Mammary epithelial cell (primary cell): ENCODE measurements around the gene AHSG.

Experiments used
- CTCF ChIP-seq, 2 donors: IDR thresholded peaks in 1 of 2; conservative IDR thresholded peaks in 1 of 2; 2 replicates each; pipeline ENCODE4 v1.5.1; 2011 to 2012; ENCODE audit warnings: inconsistent platforms in 2 of 2, low read length in 2 of 2, mild to moderate bottlenecking in 2 of 2, control low read depth in 1 of 2, low read depth in 1 of 2; ENCODE audit not compliant: insufficient read depth in 1 of 2; ENCODE audit errors: extremely low read depth in 1 of 2
- EZH2 ChIP-seq: IDR thresholded peaks from 2 replicates; pipeline ENCODE4 v1.6.1; 2012; ENCODE audit warnings: low read length, inconsistent platforms, borderline replicate concordance

DNA sequence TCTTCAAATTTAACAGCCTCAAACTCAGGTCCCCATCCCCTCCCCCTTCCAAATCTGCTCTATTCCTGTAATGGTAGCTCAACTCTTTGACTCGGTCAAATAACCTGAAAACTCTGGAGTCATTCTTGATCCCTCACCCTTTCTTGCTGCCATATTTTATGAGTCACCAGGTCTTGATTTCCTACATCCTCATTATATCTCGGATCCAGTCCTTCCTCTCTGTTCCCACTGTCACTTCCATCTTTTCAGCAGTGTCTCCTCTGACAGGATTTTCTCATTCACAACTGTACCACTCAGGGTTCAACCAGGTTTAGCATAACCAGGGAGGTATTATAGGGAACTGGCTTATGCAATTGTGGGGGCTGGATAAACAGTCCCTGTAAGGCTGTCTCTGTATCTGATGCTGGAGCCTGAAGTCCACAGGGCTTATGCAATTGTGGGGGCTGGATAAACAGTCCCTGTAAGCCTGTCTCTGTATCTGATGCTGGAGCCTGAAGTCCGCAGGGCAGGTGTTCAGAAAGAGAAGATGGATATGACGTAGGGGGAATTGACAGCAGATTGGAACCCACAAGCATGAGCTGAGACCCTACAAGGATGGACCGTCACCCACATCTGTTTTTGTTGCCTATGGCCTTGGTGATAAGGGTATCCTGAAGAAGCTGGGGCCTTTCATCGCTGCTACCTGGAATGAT lies 18.2 kb downstream of the AHSG start:
- TF ChIP-seq EZH2 (no peak), CTCF (conservative IDR thresholded peaks at IDR 0.05 in 1 of 2, IDR thresholded peaks at IDR 0.05 in 1 of 2; ENCODE audit: extremely low read depth in 1 of 2, insufficient read depth in 1 of 2, low read depth in 1 of 2, low read length in 2 of 2) (no peak)
